ENCODE data around the gene PPP6R2.

DNA sequence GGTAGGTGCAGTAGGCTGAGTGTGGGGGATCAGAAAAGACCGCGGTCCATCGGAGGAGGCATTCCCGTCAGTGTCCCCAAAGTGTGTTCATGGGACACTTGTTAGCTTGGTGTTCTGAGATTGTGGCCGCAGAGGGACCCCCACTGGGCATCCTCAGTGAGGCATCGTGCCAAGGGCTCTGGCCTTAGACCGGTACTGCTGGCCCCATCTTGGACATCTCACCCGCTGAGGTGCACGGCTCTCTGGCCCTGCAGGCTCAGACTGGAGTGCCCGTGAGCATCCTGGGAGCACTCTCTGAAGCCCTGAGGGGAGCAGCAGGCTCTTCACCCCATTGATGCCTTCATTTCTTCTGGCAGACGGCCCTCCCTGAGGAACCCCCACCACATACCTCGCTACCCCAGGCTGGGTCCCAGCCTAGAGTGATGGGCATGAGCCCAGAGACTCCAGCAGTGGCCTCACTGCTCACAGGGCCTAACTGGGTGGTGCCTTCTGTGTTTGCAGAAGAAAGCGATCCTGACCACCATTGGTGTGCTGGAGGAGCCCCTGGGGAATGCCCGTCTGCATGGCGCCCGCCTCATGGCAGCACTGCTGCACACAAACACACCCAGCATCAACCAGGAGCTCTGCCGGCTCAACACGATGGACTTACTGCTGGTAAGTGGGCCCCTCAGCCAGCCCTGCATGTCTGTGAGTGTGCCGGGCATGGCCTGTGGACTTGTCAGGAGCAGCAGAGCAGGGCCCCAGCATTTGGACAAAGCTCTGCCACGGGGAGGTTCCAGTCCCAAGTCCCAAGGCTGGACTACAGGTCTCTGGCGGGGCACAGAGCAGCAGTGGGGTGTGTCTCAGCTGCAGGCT is 80.1 kb downstream of the PPP6R2 start:
- TF ChIP-seq POLR2A (IDR thresholded peaks at IDR 0.05) (no peak), POLR2AphosphoS5 (IDR thresholded peaks at IDR 0.05) (peak in 1 of 3 donors; percentile 18)
- TF ChIP-seq, protein P1, sequence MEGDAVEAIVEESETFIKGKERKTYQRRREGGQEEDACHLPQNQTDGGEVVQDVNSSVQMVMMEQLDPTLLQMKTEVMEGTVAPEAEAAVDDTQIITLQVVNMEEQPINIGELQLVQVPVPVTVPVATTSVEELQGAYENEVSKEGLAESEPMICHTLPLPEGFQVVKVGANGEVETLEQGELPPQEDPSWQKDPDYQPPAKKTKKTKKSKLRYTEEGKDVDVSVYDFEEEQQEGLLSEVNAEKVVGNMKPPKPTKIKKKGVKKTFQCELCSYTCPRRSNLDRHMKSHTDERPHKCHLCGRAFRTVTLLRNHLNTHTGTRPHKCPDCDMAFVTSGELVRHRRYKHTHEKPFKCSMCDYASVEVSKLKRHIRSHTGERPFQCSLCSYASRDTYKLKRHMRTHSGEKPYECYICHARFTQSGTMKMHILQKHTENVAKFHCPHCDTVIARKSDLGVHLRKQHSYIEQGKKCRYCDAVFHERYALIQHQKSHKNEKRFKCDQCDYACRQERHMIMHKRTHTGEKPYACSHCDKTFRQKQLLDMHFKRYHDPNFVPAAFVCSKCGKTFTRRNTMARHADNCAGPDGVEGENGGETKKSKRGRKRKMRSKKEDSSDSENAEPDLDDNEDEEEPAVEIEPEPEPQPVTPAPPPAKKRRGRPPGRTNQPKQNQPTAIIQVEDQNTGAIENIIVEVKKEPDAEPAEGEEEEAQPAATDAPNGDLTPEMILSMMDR (IDR thresholded peaks at IDR 0.05 in 8 of 11, conservative IDR thresholded peaks at IDR 0.05 in 3 of 11), result no peak

Measured in spleen (tissue), 7 donors.